ENCODE results near the gene SKIDA1.

Gene SKIDA1

DNA sequence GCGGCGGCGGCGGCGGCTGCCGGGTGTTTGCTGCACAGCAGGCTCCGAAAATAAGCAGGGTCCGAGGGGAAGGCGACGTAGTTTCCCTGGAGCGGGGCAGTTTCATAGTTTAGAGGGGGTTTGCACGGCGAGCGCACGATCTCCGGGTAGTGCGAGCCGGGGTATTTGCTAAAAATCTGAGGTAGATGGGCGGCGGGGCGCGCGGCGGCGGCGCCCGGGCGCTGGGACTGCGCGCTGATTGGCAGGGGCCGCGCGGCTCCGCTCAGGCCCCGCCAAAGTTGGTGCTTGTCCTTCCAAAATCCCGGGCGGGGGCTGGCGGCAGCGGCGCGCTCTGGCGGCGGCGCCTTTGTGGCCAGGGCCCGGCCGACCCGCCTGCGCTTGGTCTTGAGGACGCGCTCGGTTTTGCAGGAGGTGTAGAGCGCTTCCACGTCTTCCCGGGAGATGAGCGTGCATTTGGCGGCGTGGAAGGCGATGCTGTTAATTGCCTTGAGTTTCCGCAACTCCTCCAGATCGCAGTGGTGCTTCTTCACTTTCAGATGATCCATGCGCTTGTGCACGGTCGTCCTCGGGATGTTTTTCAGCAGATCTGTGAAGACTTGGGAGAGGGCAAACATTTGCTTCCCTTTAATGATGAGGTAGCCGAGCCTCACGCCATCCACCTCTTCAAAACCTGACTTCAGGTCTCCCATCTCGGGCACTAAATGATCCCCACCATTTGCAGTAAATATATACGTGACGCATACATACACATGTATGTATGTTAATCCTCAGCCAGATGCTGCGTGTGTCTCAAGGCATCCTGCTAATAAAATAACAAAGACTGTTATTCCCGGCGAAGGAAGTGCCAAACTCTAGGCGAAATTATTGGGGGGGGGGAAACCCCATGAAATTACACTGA lies 8.1 kb downstream of the SKIDA1 start:
- DNase-seq (ENCODE audit: low read depth) = no peak

DNA sequence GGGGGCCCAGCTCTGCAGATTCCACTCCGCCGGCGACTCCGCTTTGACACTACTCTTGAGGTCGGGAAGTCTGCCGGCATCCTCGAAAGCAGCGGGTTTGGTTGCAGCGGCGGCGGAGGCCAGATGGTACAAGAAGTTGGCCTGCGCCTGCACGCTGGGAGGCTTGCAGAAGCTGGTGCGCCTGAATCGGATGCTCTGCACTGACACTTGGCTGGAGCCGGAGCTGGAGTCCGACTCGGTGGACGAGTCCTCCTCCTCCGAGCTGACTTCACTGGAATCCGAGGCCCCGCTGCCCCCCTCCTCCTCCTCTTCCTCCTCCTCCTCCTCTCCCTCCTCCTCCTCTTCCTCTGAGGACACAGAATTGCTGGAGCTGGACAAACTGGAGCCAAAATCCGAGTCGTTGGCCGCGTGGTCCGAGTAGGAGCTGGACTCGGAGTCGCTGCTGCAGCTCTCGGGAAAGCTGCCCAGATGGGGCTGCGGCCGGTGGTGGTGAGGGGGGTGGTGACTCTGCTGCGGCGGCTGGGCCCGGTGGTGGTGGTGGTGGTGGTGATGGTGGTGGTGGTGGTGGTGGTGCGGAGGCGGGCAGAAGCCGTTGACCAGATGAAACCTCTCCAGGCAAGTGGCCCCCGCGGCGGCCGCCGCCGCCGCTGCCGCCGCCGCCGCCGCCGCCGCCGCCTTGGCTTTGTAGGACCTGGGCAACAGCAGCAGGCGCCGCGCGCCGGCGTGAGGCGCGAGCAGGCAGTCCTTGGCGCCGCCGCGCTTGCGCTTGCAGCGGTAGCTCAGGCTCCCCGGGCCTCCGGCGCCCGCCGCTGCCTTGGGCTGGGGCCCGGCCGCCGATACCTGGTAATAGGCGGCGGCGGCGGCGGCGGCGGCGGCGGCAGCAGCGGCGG lies 9.0 kb downstream of the SKIDA1 start:
- DNase-seq (ENCODE audit: low read depth) = no peak

- no peak for DNase-seq (ENCODE audit: low read depth)
Measured at GRCh38 chr10:21515361-21516241, 9.9 kb downstream of the SKIDA1 start.

- DNase-seq (ENCODE audit: low read depth) = no peak
Measured at GRCh38 chr10:21514818-21515351, 10.6 kb downstream of the SKIDA1 start.

DNA sequence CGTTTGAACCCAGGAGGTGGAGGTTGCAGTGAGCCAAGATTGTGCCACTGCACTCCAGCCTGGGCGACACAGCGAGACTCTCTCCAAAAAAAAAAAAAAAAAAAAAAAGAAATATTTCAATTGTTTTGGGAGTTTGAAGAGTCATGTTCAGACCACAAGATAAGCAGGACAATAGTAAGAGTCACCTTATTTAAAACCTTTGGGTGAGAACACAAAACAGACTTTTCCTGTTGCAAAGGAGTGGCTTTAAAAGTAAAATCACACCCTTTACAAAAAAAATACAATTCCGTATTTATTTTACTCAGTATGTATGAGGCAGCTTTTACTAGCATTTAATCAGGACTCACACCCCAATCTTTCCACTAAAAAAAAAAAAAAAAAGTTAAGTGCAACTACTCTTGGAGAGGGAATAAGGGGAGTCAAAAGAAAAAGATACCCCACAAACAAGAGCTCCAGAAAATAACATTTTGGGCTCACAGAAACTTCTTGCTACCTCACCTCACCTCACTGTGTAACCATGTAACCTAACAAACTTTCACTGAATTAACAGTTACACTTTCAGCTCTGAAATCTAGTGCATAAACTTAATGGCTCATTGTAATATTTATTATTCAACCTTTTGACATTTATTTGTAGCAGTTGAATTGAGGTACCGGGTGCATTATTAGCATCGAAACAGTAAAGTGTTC lies 11.2 kb downstream of the SKIDA1 start:
- DNase-seq (ENCODE audit: low read depth) = no peak

- DNase-seq (ENCODE audit: low read depth) = no peak
Measured at GRCh38 chr10:21513405-21513788, 12.1 kb downstream of the SKIDA1 start.

GRCh38 chr10:21512573-21513404 lies 12.7 kb downstream of the SKIDA1 start:
- DNase-seq (ENCODE audit: low read depth) = no peak

DNA sequence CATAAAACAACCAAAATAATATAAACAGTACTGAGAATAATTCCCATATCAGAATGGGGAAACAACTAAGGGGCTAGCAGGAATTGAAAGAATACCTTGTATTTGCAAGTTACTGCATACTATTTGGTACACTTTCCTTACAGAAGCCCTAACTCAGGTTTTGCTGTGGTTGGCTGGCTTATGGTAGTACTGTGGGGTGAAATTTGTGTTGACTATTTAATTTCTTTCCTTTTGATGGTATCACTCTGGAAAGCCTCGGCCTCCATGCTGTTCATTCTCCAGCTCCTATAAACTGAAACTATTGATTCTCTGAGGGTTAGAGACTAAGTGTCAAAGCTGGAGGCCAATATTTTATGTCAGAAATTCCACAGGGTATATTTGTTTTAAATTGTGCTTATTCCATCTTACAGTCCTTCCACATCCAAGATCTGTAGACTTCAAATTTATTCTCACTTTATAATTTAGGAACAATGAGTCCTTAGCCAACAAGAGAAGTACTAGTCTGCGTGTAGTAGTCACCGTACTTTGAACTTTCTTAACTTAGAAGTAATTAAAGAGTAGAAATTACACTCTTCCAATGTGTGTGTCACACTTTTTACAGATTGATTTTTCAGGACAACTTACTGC lies 13.4 kb downstream of the SKIDA1 start:
- DNase-seq (ENCODE audit: low read depth) = no peak

DNA sequence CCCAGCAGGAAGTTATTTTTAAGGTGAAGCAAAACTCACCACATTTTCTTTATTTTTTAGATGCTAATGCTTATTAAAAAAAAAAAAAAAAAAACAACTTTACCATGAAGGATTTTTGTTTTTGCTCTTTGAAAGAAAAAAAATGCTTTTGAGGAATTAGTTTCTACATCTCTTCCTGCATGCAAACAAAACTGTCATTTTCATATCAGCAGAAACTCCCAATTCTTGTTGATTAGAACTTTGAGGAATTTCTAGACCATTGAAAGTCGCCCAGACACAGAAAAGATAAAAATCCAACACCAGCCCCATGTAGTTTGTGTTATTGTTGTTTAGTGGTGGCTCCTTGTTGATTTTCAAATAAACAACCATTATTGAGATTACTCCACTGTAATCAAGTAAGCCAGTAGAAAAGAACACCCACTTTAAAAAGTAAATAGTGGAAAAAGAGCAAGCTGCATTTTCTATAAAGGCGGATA lies 14.3 kb downstream of the SKIDA1 start:
- no peak for DNase-seq (ENCODE audit: low read depth)

DNA sequence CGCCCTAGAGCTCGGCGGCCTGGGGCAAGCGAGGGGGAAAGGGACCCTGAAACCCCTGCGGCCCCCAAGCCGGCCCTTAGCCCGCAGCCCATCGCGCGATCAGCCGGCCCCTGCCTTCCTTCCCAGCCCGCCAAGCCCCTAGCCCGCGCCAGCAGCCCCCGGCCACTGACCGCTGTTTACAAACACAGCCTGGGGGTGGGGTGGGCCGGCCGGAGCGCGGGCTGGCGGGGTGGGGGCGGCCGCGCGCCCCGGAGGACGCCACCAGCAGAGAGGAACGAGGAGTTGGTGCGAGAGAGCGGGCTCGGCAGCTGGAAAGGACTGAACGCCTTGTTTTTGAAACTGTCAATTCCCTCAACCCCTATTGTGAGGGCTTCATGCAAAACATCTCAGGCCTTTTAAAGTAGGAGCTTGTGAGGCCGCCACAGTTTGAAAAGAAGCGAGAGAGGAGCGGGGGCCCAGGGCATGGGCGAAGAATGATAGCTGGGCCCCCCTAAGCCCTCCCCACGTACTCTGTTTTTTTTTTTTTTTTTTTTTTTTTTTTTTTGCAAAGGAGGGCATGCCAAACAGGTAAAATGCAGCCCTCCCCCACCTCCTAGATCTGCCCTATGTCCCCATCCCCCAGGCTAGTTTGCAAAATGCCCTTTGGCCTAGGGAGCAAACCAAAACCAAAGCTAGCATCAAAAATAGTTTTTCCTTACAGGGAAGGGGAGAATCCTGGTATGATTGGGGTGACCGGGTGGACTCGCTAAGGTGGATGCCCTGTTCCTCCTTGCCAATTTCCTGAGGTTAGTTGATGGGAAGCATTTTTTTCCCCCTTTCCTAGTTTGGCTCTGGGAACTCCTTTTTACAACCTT lies 15.0 kb downstream of the SKIDA1 start:
- DNase-seq (ENCODE audit: low read depth) = no peak

- no peak for DNase-seq (ENCODE audit: low read depth)
Measured at GRCh38 chr10:21509341-21510240, 15.9 kb downstream of the SKIDA1 start.

DNA sequence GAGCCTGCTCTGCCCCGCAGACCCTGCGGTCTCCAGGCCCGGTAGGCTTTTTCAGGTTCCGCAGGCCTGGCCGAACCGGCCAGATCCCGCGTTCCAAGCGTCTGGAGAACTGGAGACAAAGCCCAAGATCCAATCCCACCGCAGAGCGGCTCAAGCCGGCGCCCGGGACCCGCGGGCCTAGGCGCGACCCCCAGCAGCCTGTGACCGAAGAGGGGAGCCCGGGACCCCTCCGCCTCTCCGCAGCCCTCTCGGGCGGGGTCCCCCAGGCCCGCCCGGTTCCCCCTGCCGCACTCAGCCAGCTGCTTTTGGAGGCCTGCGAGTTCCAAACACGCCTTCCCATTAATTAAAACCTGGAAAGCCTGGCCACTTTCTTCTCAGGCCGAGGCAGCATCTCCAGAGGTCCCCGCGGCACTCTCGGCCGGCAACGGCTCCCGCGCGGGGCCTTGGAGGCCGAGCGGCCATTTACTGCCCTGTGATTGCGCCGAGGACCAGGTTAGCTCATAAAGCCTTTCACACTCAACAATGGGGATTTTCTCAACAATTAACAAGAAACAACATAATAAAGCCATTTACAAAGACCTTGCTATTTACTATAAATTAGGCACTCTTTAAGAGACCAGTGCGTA lies 16.7 kb downstream of the SKIDA1 start:
- no peak for DNase-seq (ENCODE audit: low read depth)

DNA sequence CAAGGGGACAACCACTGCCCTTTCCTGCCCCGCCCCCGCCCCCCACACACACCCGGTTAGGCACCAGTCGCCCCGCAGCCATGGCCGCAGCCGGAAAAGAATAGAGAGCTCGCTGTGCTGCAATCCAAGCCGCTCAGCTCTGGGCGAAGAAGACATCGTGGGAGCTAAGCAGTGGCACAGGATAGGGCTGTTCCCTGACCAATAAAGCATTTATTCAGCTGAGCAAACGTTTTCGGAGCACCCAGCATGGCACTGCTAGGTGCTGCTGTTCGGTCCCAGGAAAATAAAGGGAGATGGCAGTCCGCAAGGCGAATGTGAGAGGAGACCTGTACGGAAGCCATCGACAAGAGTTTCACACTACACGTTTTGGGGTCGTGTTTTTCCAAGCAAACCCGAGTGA lies 18.3 kb downstream of the SKIDA1 start:
- no peak for DNase-seq (ENCODE audit: low read depth)

DNA sequence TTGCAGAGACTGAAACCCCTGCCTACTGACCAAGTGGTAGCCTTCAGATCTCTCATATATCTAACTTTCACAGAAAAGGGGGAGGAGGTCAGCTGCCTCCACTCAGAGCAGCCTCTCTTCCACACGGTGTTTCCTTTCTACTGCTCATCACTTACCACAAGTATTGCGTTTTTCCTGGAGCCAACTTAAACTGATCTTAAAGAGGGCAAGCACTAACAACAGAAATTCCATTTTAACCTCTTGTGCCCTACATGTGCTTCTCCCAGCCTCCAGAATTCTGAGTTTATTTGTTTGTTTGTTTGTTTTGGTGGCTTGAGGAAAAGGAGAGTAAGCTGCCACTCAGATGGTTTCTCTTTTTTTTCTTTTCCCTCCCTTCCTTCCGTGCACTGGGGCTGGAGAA lies 19.1 kb downstream of the SKIDA1 start:
- no peak for DNase-seq (ENCODE audit: low read depth)

DNA sequence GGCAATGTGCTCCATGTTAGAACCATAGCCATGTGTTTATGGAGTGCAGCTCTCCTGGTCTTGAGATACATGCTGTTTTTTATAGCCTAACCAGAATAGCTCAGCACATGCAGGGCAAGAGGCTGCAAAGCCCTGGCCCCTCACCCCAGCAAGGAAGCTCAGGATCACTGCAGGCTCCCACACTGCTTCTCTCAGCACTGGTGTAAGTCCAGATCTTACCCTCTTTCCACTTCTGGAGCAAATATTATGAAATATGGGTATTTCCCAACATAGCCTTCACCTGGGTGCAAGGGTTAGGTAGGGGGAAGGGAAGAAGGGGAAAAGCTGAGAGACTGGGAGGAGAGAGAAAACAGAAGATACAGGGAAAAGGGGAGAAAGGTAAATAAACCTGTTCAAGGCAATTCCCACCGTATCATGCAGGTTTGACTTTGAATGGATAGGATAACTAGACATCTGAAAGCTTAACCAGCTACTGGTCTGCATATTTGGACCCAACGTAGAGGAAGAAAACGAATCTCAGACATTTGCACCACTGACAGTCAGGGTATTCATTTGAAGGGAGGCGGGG lies 19.7 kb downstream of the SKIDA1 start:
- DNase-seq (ENCODE audit: low read depth) = no peak

DNA sequence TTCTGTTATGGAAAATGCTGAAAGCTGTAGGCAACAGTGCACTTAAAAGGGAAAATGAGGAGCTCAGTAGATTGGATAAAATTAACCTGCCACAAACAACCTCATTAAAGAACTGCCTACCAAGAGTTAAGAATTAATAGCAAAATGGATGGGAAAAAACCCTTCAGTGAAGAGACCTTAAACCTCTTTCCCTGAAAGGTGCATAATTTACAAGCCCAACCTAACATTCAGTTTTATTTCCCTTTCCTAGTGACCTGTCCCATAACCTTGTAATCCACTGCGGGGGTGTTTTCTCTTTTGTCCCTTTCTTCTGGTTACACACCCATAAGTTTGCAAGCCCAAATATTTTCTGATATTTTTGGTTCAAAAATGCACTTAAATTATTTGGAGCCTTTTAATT lies 21.9 kb downstream of the SKIDA1 start:
- no peak for DNase-seq (ENCODE audit: low read depth)

- DNase-seq (ENCODE audit: low read depth) = no peak
Measured at GRCh38 chr10:21502348-21502740, 23.1 kb downstream of the SKIDA1 start.
